Frontal cortex (tissue), 4 donors: ENCODE data around the gene NPIPB9. TPM values are rescaled to one million over a fixed set of nuclear protein-coding genes. Genes with fewer than 3 reads are reported as not detected.
"Not testable (repeated sequence)": the region's sequence is repeated elsewhere in the genome, so short reads cannot be mapped to it uniquely, and the experiment has no call there.

Source experiments
- DNase-seq, 2 donors: peaks; one replicate each; pipeline ENCODE4 v3.0.0; 2012; ENCODE audit warnings: low spot score in 2 of 2
- FAIRE-seq: peaks from 2 replicates; lab custom pipeline; 2012; peaks lifted over from hg19 to GRCh38; lab: Jason Lieb, UNC
- small RNA-seq: library from RNA; depleted of rRNA; stranded (forward); fragments of <200 nt; gene quantifications from one replicate; pipeline ENCODE3, GENCODE V24; 2014
- total RNA-seq: library from RNA; depleted of rRNA; stranded (reverse); fragments of >200 nt; gene quantifications from one replicate; pipeline ENCODE4 v1.2.3, GENCODE V29; 2014
- donor health status: control.
- donor health status: control.
- donor health status: control.

NPIPB9 gene
- total RNA-seq, 1 donor from 2014 or later: 2.4 TPM

- FAIRE-seq, DNase-seq: not testable (repeated sequence)
Measured at GRCh38 chr16:28820546-28820945, 69.0 kb downstream of the NPIPB9 start.

DNA sequence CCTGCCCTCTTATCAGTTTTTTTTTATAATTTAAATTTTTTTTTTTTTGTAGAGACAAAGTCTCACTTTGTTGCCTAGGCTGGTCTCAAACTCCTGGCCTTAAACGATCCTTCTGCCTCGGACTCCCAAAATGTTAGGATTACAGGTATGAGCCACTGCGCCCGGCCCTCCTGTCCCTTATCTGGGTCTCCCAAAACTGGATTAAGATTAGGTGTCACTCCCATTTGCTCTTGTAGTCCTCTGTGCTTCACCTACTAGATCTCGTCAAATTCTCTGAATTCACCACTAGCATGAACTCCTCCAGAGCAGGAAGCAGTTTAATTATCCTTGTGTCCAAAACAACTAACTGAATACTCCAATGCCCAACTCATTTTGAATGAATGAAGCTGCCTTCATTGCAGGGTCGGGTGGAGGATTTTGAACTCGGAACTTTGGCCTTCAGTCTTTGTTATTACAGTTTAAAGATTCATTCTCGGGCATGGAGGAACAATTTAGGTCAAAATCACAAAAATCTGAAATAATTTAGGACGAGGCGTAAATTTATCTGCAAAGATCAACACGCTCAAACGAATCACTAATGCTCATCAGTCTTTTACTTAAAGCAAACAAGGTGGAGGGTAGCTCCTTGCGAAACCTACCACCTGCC, 70.4 kb downstream of the NPIPB9 start:
- FAIRE-seq: no peak
- DNase-seq: no peak

Small RNAs within 50 kb of the gene (small RNA-seq; reads per million reads assigned to genes)
- not detected for gene MIR6862-2

Other genes starting within 250 kb of the NPIPB9 start
- not detected for gene IL27, start 245.0 kb upstream of the NPIPB9 start, total RNA-seq
- gene NUPR1, start 212.8 kb upstream of the NPIPB9 start, total RNA-seq: under 0.01 TPM
- 21.6 TPM for gene SGF29, start 197.9 kb upstream of the NPIPB9 start, total RNA-seq
- 0.41 TPM for gene SULT1A2, start 154.7 kb upstream of the NPIPB9 start, total RNA-seq
- gene SULT1A1, start 141.7 kb upstream of the NPIPB9 start, total RNA-seq: 5.7 TPM
- gene NPIPB8, start 113.7 kb upstream of the NPIPB9 start, total RNA-seq: not detected
- 207 TPM for gene EIF3C, start 40.3 kb upstream of the NPIPB9 start, total RNA-seq
- gene ATXN2L, start 71.2 kb downstream of the NPIPB9 start, total RNA-seq: 18.3 TPM
- gene TUFM, start 94.6 kb downstream of the NPIPB9 start, total RNA-seq: 64.4 TPM
- gene SH2B1, start 112.1 kb downstream of the NPIPB9 start, total RNA-seq: 10.6 TPM
- not detected for gene ATP2A1, start 126.7 kb downstream of the NPIPB9 start, total RNA-seq
- 12.2 TPM for gene RABEP2, start 173.5 kb downstream of the NPIPB9 start, total RNA-seq
- under 0.01 TPM for gene CD19, start 180.2 kb downstream of the NPIPB9 start, total RNA-seq
- gene NFATC2IP, start 199.2 kb downstream of the NPIPB9 start, total RNA-seq: 17.9 TPM
- 22.4 TPM for gene SPNS1, start 223.0 kb downstream of the NPIPB9 start, total RNA-seq
- gene LAT, start 233.3 kb downstream of the NPIPB9 start, total RNA-seq: 0.41 TPM